ENCODE measurements around the gene GTF2E1. TPM values are rescaled to one million over a fixed set of nuclear protein-coding genes. Genes with fewer than 3 reads are reported as not detected.
"Not testable (repeated sequence)": the region's sequence is repeated elsewhere in the genome, so short reads cannot be mapped to it uniquely, and the experiment has no call there.

Gene GTF2E1
- total RNA-seq, 1 experiment from 2014 or later = 78.0 TPM

DNA sequence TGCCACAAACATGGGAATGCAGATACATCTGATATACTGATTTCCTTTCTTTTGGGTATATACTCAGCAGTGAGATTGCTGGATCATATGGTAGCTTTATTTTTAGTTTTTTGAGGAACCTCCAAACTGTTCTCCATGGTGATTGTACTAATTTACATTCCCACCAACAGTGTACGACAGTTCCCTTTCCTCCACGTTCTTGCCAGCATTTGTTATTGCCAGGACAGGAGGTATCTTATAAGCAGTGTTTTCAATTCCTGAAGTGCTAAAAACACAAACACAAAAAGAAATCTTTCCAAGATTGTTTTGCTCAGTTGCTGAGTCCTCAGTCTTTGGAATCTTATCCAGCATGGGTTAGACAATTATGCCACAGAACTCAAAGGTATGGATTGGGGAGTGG lies 13.5 kb downstream of the GTF2E1 start:
- CTCF ChIA-PET = no interaction called here
- no peaks in the 10 kb centered on the region for H3K27me3 Mint-ChIP-seq (ENCODE audit: low read depth)
- H3K36me3 Mint-ChIP-seq = peaks cover 46% of the 10 kb centered on the region
- ATAC-seq (no peak), DNase-seq (ENCODE audit: low spot score) (no peak)
- H3K4me3 Mint-ChIP-seq = no peak overlapping the region
- TF ChIP-seq ZNF219 (CRISPR knock-in tag; IDR thresholded peaks at IDR 0.05; ENCODE audit: borderline replicate concordance) (no peak), IRF2 (CRISPR knock-in tag; IDR thresholded peaks at IDR 0.05; ENCODE audit: borderline replicate concordance, low read depth) (no peak), ZNF232 (CRISPR knock-in tag; IDR thresholded peaks at IDR 0.05) (no peak), ESRRA (CRISPR knock-in tag; IDR thresholded peaks at IDR 0.05; ENCODE audit: borderline replicate concordance) (no peak), NR3C1 (CRISPR knock-in tag; conservative IDR thresholded peaks at IDR 0.05; ENCODE audit: low read depth) (no peak), GABPB1 (CRISPR knock-in tag; IDR thresholded peaks at IDR 0.05) (no peak), TCF7 (CRISPR knock-in tag; IDR thresholded peaks at IDR 0.05; ENCODE audit: low read depth) (no peak)
- TF ChIP-seq, protein P1, sequence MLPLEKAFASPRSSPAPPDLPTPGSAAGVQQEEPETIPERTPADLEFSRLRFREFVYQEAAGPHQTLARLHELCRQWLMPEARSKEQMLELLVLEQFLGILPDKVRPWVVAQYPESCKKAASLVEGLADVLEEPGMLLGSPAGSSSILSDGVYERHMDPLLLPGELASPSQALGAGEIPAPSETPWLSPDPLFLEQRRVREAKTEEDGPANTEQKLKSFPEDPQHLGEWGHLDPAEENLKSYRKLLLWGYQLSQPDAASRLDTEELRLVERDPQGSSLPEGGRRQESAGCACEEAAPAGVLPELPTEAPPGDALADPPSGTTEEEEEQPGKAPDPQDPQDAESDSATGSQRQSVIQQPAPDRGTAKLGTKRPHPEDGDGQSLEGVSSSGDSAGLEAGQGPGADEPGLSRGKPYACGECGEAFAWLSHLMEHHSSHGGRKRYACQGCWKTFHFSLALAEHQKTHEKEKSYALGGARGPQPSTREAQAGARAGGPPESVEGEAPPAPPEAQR (CRISPR knock-in tag; IDR thresholded peaks at IDR 0.05) = no peak
- TF ChIP-seq, protein P2, sequence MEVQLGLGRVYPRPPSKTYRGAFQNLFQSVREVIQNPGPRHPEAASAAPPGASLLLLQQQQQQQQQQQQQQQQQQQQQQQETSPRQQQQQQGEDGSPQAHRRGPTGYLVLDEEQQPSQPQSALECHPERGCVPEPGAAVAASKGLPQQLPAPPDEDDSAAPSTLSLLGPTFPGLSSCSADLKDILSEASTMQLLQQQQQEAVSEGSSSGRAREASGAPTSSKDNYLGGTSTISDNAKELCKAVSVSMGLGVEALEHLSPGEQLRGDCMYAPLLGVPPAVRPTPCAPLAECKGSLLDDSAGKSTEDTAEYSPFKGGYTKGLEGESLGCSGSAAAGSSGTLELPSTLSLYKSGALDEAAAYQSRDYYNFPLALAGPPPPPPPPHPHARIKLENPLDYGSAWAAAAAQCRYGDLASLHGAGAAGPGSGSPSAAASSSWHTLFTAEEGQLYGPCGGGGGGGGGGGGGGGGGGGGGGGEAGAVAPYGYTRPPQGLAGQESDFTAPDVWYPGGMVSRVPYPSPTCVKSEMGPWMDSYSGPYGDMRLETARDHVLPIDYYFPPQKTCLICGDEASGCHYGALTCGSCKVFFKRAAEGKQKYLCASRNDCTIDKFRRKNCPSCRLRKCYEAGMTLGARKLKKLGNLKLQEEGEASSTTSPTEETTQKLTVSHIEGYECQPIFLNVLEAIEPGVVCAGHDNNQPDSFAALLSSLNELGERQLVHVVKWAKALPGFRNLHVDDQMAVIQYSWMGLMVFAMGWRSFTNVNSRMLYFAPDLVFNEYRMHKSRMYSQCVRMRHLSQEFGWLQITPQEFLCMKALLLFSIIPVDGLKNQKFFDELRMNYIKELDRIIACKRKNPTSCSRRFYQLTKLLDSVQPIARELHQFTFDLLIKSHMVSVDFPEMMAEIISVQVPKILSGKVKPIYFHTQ (CRISPR knock-in tag; IDR thresholded peaks at IDR 0.05) = no peak
- TF ChIP-seq, protein P3, sequence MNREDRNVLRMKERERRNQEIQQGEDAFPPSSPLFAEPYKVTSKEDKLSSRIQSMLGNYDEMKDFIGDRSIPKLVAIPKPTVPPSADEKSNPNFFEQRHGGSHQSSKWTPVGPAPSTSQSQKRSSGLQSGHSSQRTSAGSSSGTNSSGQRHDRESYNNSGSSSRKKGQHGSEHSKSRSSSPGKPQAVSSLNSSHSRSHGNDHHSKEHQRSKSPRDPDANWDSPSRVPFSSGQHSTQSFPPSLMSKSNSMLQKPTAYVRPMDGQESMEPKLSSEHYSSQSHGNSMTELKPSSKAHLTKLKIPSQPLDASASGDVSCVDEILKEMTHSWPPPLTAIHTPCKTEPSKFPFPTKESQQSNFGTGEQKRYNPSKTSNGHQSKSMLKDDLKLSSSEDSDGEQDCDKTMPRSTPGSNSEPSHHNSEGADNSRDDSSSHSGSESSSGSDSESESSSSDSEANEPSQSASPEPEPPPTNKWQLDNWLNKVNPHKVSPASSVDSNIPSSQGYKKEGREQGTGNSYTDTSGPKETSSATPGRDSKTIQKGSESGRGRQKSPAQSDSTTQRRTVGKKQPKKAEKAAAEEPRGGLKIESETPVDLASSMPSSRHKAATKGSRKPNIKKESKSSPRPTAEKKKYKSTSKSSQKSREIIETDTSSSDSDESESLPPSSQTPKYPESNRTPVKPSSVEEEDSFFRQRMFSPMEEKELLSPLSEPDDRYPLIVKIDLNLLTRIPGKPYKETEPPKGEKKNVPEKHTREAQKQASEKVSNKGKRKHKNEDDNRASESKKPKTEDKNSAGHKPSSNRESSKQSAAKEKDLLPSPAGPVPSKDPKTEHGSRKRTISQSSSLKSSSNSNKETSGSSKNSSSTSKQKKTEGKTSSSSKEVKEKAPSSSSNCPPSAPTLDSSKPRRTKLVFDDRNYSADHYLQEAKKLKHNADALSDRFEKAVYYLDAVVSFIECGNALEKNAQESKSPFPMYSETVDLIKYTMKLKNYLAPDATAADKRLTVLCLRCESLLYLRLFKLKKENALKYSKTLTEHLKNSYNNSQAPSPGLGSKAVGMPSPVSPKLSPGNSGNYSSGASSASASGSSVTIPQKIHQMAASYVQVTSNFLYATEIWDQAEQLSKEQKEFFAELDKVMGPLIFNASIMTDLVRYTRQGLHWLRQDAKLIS (CRISPR knock-in tag; IDR thresholded peaks at IDR 0.05; ENCODE audit: borderline replicate concordance) = no peak
- TF ChIP-seq, protein P4, sequence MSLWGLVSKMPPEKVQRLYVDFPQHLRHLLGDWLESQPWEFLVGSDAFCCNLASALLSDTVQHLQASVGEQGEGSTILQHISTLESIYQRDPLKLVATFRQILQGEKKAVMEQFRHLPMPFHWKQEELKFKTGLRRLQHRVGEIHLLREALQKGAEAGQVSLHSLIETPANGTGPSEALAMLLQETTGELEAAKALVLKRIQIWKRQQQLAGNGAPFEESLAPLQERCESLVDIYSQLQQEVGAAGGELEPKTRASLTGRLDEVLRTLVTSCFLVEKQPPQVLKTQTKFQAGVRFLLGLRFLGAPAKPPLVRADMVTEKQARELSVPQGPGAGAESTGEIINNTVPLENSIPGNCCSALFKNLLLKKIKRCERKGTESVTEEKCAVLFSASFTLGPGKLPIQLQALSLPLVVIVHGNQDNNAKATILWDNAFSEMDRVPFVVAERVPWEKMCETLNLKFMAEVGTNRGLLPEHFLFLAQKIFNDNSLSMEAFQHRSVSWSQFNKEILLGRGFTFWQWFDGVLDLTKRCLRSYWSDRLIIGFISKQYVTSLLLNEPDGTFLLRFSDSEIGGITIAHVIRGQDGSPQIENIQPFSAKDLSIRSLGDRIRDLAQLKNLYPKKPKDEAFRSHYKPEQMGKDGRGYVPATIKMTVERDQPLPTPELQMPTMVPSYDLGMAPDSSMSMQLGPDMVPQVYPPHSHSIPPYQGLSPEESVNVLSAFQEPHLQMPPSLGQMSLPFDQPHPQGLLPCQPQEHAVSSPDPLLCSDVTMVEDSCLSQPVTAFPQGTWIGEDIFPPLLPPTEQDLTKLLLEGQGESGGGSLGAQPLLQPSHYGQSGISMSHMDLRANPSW (CRISPR knock-in tag; conservative IDR thresholded peaks at IDR 0.05; ENCODE audit: low read depth) = no peak
- TF ChIP-seq, protein P5, sequence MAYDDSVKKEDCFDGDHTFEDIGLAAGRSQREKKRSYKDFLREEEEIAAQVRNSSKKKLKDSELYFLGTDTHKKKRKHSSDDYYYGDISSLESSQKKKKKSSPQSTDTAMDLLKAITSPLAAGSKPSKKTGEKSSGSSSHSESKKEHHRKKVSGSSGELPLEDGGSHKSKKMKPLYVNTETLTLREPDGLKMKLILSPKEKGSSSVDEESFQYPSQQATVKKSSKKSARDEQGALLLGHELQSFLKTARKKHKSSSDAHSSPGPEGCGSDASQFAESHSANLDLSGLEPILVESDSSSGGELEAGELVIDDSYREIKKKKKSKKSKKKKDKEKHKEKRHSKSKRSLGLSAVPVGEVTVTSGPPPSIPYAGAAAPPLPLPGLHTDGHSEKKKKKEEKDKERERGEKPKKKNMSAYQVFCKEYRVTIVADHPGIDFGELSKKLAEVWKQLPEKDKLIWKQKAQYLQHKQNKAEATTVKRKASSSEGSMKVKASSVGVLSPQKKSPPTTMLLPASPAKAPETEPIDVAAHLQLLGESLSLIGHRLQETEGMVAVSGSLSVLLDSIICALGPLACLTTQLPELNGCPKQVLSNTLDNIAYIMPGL (CRISPR knock-in tag; IDR thresholded peaks at IDR 0.05) = no peak
- POLR2A ChIA-PET = no interaction called here
- peaks cover 17% of the 10 kb centered on the region for H3K9me3 Mint-ChIP-seq
- no peak overlapping the region for H3K27ac Mint-ChIP-seq
- H3K4me1 Mint-ChIP-seq = peaks cover 41% of the 10 kb centered on the region

DNA sequence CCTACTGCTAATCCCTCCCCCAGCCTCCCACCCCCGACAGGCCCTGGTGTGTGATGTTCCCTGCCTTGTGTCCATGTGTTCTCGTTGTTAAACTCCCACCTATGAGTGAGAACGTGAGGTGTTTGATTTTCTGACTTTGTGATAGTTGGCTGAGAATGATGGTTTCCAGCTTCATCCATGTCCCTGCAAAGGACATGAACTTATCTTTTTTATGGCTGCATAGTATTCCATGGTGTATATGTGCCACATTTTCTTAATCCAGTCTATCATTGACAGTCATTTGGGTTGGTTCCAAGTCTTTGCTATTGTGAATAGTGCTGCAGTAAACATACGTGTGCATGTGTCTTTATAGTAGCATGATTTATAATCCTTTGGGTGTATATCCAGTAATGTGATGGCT lies 16.0 kb downstream of the GTF2E1 start:
- H3K9me3 Mint-ChIP-seq = peaks cover 17% of the 10 kb centered on the region
- H3K36me3 Mint-ChIP-seq = peaks cover 35% of the 10 kb centered on the region
- POLR2A ChIA-PET; H3K27me3 Mint-ChIP-seq (ENCODE audit: low read depth); CTCF ChIA-PET; H3K4me3 Mint-ChIP-seq; H3K27ac Mint-ChIP-seq; ATAC-seq; DNase-seq (ENCODE audit: low spot score): not testable (repeated sequence)
- peaks cover 45% of the 10 kb centered on the region for H3K4me1 Mint-ChIP-seq

All from WTC11 (cell line).